ENCODE measurements around the gene TMEM225.
"Not testable (repeated sequence)": the region's sequence is repeated elsewhere in the genome, so short reads cannot be mapped to it uniquely, and the experiment has no call there.

TMEM225 gene, protein sequence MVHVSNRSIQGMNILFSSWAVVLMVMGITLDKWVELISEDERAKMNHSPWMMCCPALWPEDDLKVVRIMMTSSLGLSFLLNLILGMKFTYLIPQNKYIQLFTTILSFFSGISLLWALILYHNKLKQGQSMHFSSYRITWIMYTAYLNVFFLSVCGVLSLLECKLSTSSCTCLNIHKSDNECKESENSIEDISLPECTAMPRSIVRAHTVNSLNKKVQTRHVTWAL

GRCh38 chr11:123885570-123885969 lies at the start of gene TMEM225:
Gene TMEM225, minus strand, starts transcription at chr11:123885670. Its CDS starts 245 bp downstream, at chr11:123885425.
- no peak for DNase-seq (ENCODE audit: low read depth in 2 of 2)

DNA sequence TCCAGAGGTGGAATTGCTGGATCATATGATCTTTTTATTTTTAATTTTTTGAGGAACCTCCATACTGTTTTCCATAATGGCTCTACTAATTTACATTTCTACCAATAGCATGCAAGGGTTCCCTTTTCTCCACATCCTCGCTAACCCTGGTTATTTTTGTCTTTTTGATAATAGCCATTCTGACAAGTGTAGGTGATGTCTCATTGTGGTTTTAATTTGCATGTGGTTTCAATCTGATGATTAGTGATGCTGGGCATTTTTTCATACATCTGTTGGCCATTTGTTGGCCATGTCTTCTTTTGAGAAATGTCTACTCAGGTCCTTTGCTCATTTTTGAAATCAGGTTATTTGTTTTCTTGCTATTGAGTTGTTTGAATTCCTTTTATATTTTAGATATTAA lies 38.6 kb upstream of the TMEM225 start:
- DNase-seq (ENCODE audit: low read depth in 2 of 2): no peak

- DNase-seq (ENCODE audit: low read depth in 2 of 2): no peak
These were observed 35.5 kb upstream of the TMEM225 start for GRCh38 chr11:123920943-123921342.

GRCh38 chr11:123905826-123906225 lies 20.4 kb upstream of the TMEM225 start:
- DNase-seq (ENCODE audit: low read depth in 2 of 2): no peak

- DNase-seq (ENCODE audit: low read depth in 2 of 2): no peak
These were observed 19.5 kb upstream of the TMEM225 start for GRCh38 chr11:123904932-123905331.

GRCh38 chr11:123903932-123904331 lies 18.5 kb upstream of the TMEM225 start:
- no peak for DNase-seq (ENCODE audit: low read depth in 2 of 2)

DNA sequence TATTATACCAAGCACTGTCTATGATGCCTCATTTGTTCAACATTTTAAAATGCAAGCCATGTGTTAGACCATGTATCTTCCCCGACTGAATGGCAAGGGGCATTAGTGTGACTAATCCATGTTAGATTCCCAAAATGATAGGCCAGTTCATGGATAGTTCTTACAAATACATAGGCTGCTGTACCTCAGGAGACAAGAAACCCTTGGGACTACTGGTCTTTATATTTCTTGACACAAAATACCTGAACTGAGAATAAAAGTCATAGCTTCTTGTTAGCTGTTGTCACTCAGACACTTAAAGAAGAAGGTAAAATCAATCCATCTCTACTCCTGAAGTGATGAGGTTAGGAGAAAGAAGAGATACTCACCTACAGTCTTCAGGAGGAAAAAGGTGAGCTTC lies 16.4 kb upstream of the TMEM225 start, which contains the start of gene OR8D4:
Gene OR8D4 (plus strand): TSS at position 301 of the 400 bp plus-strand sequence. CDS start 4,265 bp downstream, outside the sequence.
- DNase-seq (ENCODE audit: low read depth in 2 of 2): no peak

GRCh38 chr11:123899792-123900191 lies 14.3 kb upstream of the TMEM225 start:
- no peak for DNase-seq (ENCODE audit: low read depth in 2 of 2)

- no peak for DNase-seq (ENCODE audit: low read depth in 2 of 2)
These were observed 6.6 kb upstream of the TMEM225 start for GRCh38 chr11:123892031-123892430.

DNA sequence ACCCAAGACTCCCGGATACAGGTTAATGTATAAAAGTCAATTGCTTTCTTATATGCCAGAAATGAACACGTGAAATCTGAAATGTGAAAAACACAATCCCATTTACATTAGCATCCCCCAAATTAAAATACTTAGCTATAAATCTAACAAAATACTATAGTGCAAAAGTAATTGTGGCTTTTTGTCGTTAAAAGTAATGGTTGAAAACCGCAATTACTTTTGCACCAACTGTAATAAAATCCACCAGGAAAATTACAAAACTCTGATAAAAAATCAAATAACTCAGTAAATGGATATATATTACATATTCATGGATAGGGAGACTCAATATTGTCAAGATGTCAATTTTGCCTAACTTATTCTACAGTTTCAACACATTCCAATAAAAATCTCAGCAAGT lies 4.6 kb downstream of the TMEM225 start:
- DNase-seq (ENCODE audit: low read depth in 2 of 2): no peak

GRCh38 chr11:123867795-123868194 lies 17.7 kb downstream of the TMEM225 start:
- not testable (repeated sequence) for DNase-seq (ENCODE audit: low read depth in 2 of 2)

DNA sequence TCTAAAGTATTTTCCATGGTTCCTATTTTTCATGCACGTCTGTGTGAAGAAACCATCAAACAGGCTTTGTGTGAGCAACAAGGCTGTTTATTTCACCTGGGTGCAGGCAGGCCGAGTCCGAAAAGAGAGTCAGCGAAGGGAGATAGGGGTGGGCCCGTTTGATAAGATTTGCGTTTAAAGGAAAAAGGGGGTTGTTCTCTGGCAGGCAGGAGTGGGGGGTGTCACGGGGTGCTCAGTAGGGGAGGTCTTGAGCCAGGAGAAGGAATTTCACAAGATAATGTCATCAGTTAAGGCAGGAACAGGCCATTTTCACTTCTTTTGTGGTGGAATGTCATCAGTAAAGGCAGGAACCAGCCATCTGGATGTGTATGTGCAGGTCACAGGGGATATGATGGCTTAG lies 20.2 kb downstream of the TMEM225 start:
- DNase-seq (ENCODE audit: low read depth in 2 of 2): not testable (repeated sequence)

- no peak for DNase-seq (ENCODE audit: low read depth in 2 of 2)
These were observed 25.7 kb downstream of the TMEM225 start for GRCh38 chr11:123859731-123860130.

GRCh38 chr11:123856444-123856843 lies 29.0 kb downstream of the TMEM225 start:
- no peak for DNase-seq (ENCODE audit: low read depth in 2 of 2)

GRCh38 chr11:123853038-123853437 lies 32.4 kb downstream of the TMEM225 start:
- no peak for DNase-seq (ENCODE audit: low read depth in 2 of 2)

DNA sequence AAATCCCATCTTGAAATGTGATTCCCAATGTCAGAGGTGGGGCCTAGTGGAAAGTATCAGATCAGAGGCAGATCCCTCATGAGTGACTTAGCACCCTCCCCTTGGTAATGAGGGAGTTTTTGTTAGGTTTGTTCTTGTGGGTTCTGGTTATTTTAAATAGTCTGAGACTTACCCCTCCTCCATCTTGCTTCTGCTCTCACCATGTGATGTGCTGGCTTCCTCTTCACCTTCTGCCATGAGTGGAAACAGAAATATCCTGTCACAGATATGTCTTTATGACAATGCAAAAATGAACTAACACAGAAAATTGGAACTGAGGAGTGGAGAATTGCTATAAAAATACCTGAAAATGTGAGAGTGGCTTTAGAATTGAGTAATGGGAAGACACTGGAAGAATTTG lies 33.1 kb downstream of the TMEM225 start:
- no peak for DNase-seq (ENCODE audit: low read depth in 2 of 2)

DNA sequence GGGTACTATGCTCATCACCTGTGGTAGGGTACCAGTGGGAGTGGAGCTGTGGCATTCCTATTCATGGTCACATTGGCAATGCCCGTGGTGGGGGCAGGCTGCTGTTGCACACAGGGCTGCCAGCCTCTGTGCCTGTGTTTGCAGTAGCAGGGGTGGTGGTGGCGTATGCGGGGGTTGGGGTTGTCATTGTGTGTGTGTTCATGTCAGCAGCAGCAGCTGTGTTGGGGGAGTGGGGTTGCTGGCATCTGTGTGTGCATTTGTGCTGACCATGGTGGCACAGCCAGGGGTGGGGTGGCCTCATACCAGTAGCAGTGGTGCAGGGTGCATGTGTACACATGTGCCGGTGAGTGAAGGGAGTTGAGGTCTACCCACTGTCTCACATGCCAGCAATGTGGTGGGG lies 34.4 kb downstream of the TMEM225 start:
- no peak for DNase-seq (ENCODE audit: low read depth in 2 of 2)

DNA sequence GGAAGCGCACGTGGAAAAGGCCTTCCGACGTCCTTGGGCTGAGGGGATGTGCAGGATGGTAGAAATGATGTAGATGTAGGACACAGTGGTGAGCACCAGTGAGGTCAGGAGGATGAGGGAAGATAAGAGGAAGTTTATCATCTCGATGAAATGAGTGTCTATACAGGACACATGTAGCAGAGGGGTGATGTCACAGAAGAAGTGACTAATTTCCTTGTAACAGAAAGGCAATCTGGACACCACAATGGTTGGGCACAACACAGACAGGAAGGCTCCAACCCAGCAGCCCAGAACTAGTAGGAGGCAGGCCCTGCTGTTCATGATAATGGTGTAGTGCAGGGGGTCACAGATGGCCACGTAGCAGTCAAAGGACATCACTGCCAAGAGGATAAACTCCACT lies 44.3 kb downstream of the TMEM225 start:
- DNase-seq (ENCODE audit: low read depth in 2 of 2): no peak

DNA sequence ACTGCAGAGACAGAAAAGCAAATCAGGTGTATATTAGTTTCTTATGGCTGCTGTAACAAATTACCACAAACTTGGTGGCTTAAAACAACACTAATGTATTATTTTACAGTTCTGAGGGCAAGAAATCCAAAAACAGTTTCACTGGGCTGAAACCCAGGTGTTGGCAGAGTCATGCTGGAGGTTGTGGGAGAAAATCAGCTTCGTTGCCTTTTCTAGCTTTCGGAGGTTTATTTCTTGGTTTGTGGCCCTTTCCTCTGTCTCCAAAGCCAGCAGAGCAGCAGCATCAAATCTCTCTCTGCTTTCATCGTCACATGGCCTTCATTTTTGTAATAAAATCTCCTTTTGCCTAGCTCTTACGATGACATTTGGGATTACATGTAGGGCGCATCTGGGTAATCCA lies 46.3 kb downstream of the TMEM225 start:
- no peak for DNase-seq (ENCODE audit: low read depth in 2 of 2)

- no peak for DNase-seq (ENCODE audit: low read depth in 2 of 2)
These were observed 46.8 kb downstream of the TMEM225 start for GRCh38 chr11:123838659-123839058.

- DNase-seq (ENCODE audit: low read depth in 2 of 2): no peak
These were observed 47.3 kb downstream of the TMEM225 start for GRCh38 chr11:123838199-123838598.

DNA sequence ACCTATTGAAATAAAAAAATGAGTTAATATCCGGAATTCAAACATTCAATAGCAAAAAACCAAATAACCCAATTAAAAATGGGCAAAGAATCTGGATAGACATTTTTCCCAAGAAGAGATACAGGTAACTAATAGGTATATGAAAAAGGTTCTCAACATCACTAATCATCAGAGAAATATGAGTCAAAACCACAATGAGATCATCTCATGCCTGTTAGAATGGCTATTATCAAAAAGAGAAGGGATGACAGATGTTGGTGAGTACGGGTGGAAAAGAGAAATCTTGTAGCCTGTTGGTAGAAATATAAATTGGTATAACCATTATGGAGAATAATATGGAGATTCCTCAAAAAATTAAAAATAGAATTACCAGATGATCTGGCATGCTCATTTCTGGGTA lies 52.4 kb downstream of the TMEM225 start:
- DNase-seq (ENCODE audit: low read depth in 2 of 2): no peak

Measured in stimulated activated CD4-positive, alpha-beta T cell treated with anti-CD3 and anti-CD28 coated beads, Interleukin-15, amount 100 ng/mL, for 48 hours (primary cell).